Stimulated activated CD8-positive, alpha-beta memory T cell treated with anti-CD3 and anti-CD28 coated beads, Interleukin-15, amount 100 ng/mL, for 48 hours (primary cell): Measurements from ENCODE around the gene PTPRD.
"Not testable (repeated sequence)": the region's sequence is repeated elsewhere in the genome, so short reads cannot be mapped to it uniquely, and the experiment has no call there.

Source experiments
- DNase-seq, 2 donors: peaks; one replicate each; pipeline ENCODE4 v3.0.0-alpha.2; 2020; ENCODE audit warnings: low read depth in 2 of 2

Gene PTPRD

GRCh38 chr9:10479172-10479571 is 133.6 kb downstream of the PTPRD start:
- DNase-seq, result no peak

GRCh38 chr9:10449201-10449617 is 163.6 kb downstream of the PTPRD start:
- DNase-seq, result not testable (repeated sequence)

- DNase-seq, result no peak
Measured at GRCh38 chr9:10447036-10447435, 165.8 kb downstream of the PTPRD start.

- DNase-seq, result no peak
Measured at GRCh38 chr9:10443868-10444204, 169.0 kb downstream of the PTPRD start.

- DNase-seq, result no peak
Measured at GRCh38 chr9:10443181-10443867, 169.5 kb downstream of the PTPRD start.

GRCh38 chr9:10438955-10439354 is 173.8 kb downstream of the PTPRD start:
- DNase-seq, result no peak

GRCh38 chr9:10436756-10437155 is 176.0 kb downstream of the PTPRD start:
- no peak for DNase-seq

GRCh38 chr9:10434412-10434811 is 178.4 kb downstream of the PTPRD start:
- DNase-seq, result no peak

GRCh38 chr9:10411272-10411671 is 201.5 kb downstream of the PTPRD start:
- no peak for DNase-seq

- DNase-seq, result no peak
Measured at GRCh38 chr9:10403283-10403682, 209.5 kb downstream of the PTPRD start.

- no peak for DNase-seq
Measured at GRCh38 chr9:10396615-10397014, 216.2 kb downstream of the PTPRD start.

- no peak for DNase-seq
Measured at GRCh38 chr9:10387282-10387681, 225.5 kb downstream of the PTPRD start.

- no peak for DNase-seq
Measured at GRCh38 chr9:10371824-10372223, 241.0 kb downstream of the PTPRD start.

- DNase-seq, result no peak
Measured at GRCh38 chr9:10366171-10366779, 246.5 kb downstream of the PTPRD start.

- no peak for DNase-seq
Measured at GRCh38 chr9:10354591-10354990, 258.2 kb downstream of the PTPRD start.

GRCh38 chr9:10345621-10346020 is 267.2 kb downstream of the PTPRD start:
- DNase-seq, result not testable (repeated sequence)

- no peak for DNase-seq
Measured at GRCh38 chr9:10341057-10341456, 271.7 kb downstream of the PTPRD start.

- DNase-seq, result no peak
Measured at GRCh38 chr9:10339152-10339551, 273.6 kb downstream of the PTPRD start.

- no peak for DNase-seq
Measured at GRCh38 chr9:10331157-10331556, 281.6 kb downstream of the PTPRD start.

- DNase-seq, result no peak
Measured at GRCh38 chr9:10282084-10282483, 330.7 kb downstream of the PTPRD start.

- no peak for DNase-seq
Measured at GRCh38 chr9:10274988-10275387, 337.8 kb downstream of the PTPRD start.

- DNase-seq, result no peak
Measured at GRCh38 chr9:10274175-10274574, 338.6 kb downstream of the PTPRD start.

- no peak for DNase-seq
Measured at GRCh38 chr9:10272830-10273229, 340.0 kb downstream of the PTPRD start.
